ENCODE measurements around the gene GPX4. TPM values are rescaled to one million over a fixed set of nuclear protein-coding genes. Genes with fewer than 3 reads are reported as not detected.

GPX4 gene, protein sequence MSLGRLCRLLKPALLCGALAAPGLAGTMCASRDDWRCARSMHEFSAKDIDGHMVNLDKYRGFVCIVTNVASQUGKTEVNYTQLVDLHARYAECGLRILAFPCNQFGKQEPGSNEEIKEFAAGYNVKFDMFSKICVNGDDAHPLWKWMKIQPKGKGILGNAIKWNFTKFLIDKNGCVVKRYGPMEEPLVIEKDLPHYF
- 289 and 439 TPM in 2 replicates for total RNA-seq (ENCODE audit: low replicate concordance)

DNA sequence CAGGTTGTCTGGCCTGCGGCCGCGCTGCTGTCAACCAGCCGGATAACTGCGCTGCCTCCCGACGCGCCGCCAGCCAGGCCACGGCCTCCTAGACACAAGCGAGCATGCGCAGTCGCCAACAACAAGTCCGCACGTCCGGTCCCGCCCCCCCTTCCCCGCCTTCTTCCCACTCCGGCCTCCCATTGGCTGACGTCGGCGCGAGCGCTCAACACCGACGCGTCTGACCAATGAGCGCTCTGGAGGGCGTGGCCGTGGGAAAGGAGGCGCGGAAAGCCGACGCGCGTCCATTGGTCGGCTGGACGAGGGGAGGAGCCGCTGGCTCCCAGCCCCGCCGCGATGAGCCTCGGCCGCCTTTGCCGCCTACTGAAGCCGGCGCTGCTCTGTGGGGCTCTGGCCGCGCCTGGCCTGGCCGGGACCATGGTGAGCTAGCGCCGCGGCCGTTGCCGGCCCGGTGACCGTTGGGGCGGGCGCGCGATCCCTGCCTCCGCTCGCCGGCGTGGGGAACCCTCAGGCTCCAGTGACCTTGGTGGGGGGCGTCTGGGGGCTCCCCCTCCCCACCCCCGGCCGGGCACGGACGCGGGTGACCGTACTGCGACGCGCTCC is at the start of gene GPX4:
Gene GPX4, plus strand, starts transcription at position 287 of the 603 bp plus-strand sequence. Its CDS starts 50 bp downstream, at position 337.
- H3K27me3 ChIP-seq = no peaks in the 10 kb centered on the region

DNA sequence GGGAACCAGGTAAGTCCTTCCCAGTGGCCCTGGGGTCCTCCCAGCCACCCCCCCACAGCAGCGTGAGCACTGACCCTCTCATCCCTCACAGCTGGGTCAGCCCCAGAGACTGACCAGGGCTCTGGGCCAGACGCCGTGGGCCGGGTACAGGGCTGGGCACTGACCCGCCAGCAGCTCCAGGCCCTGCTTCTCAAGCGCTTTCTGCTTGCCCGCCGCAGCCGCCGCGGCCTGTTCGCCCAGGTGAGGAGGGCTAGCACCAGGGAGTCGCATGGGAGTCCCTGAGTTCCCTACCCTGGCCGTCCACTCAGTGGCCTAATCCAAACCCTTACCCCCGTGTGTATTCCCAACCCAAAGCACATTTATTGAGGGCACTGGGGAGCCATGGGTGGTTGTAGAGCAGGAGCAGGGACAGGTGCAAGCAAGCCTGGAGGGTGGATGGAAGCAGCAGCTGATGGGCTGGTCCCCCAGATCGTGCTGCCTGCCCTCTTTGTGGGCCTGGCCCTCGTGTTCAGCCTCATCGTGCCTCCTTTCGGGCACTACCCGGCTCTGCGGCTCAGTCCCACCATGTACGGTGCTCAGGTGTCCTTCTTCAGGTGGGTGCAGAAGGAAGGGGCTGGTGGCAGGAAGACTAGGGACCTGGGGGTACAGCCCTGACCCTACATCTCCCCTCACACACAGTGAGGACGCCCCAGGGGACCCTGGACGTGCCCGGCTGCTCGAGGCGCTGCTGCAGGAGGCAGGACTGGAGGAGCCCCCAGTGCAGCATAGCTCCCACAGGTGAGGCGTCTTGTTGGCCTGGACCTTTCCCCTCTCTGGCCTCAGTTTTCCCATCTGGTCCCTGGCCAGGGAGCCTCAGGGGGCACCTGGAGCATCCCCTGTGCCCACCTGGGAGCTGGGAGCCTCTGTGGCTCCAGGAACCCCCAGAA is 49.4 kb upstream of the GPX4 start:
- Mint-ChIP-seq H3K4me1 (peaks cover 10% of the 10 kb centered on the region), H3K27ac (no peak overlapping the region), H3K36me3 (peaks cover 2% of the 10 kb centered on the region), H3K27me3 (ENCODE audit: insufficient read depth, low read depth) (peaks cover 12% of the 10 kb centered on the region), H3K4me3 (no peak overlapping the region), H3K9me3 (no peaks in the 10 kb centered on the region)
- Histone ChIP-seq H2AFZ (replicated peaks) (no peak overlapping the region), H3K4me1 (no peaks in the 10 kb centered on the region), H3K4me2 (no peak overlapping the region), H3K79me2 (ENCODE audit: low read depth) (no peaks in the 10 kb centered on the region), H3K4me3 (no peak overlapping the region), H3K9me3 (ENCODE audit: low read depth) (peaks cover 7% of the 10 kb centered on the region), H4K20me1 (ENCODE audit: low read depth) (no peaks in the 10 kb centered on the region), H3K27ac (no peak overlapping the region), H3K9ac (no peak overlapping the region), H3F3A (ENCODE audit: low read depth) (peaks cover 8% of the 10 kb centered on the region), H3K27me3 (no peaks in the 10 kb centered on the region), H3K36me3 (no peaks in the 10 kb centered on the region)
- TF ChIP-seq EZH2 (IDR thresholded peaks at IDR 0.05) = no peak
- DNase-seq (ENCODE audit: low spot score) = no peak

More for the DNA sequence above, at the start of gene GPX4:
- Mint-ChIP-seq H3K27ac (no peak within 1 kb of the TSS), H3K4me3 (peak within 1 kb of the TSS; percentile 83), H3K36me3 (no peaks in the 10 kb centered on the region), H3K27me3 (ENCODE audit: insufficient read depth, low read depth) (peaks cover 7% of the 10 kb centered on the region), H3K4me1 (peaks cover 23% of the 10 kb centered on the region), H3K9me3 (no peaks in the 10 kb centered on the region)
- Histone ChIP-seq H3K36me3 (no peaks in the 10 kb centered on the region), H3F3A (ENCODE audit: low read depth) (peaks cover 43% of the 10 kb centered on the region), H3K4me1 (peaks cover 8% of the 10 kb centered on the region), H3K4me3 (peak within 1 kb of the TSS; percentile 94), H3K9me3 (ENCODE audit: low read depth) (no peaks in the 10 kb centered on the region), H2AFZ (replicated peaks) (no peak within 1 kb of the TSS), H3K27ac (peak within 1 kb of the TSS; percentile 90), H3K4me2 (peak within 1 kb of the TSS; percentile 85), H3K9ac (peak within 1 kb of the TSS; percentile 60), H3K79me2 (ENCODE audit: low read depth) (peaks cover 16% of the 10 kb centered on the region), H4K20me1 (ENCODE audit: low read depth) (peaks cover 30% of the 10 kb centered on the region)
- TF ChIP-seq, protein P1, sequence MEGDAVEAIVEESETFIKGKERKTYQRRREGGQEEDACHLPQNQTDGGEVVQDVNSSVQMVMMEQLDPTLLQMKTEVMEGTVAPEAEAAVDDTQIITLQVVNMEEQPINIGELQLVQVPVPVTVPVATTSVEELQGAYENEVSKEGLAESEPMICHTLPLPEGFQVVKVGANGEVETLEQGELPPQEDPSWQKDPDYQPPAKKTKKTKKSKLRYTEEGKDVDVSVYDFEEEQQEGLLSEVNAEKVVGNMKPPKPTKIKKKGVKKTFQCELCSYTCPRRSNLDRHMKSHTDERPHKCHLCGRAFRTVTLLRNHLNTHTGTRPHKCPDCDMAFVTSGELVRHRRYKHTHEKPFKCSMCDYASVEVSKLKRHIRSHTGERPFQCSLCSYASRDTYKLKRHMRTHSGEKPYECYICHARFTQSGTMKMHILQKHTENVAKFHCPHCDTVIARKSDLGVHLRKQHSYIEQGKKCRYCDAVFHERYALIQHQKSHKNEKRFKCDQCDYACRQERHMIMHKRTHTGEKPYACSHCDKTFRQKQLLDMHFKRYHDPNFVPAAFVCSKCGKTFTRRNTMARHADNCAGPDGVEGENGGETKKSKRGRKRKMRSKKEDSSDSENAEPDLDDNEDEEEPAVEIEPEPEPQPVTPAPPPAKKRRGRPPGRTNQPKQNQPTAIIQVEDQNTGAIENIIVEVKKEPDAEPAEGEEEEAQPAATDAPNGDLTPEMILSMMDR (IDR thresholded peaks at IDR 0.05) = no peak
- TF ChIP-seq EZH2phosphoT487 (IDR thresholded peaks at IDR 0.05) (no peak), EZH2 (IDR thresholded peaks at IDR 0.05) (no peak)
- DNase-seq (ENCODE audit: low spot score) = peak; percentile 100

DNA sequence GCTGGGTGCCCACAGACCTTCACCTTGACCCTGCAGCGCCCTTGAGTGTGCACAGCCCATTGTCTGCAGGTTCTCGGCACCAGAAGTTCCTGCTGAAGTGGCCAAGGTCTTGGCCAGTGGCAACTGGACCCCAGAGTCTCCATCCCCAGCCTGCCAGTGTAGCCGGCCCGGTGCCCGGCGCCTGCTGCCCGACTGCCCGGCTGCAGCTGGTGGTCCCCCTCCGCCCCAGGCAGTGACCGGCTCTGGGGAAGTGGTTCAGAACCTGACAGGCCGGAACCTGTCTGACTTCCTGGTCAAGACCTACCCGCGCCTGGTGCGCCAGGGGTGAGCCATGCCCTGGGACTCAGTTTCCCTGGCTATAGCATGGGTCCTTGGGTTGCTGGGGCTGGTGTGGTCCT is 48.8 kb upstream of the GPX4 start:
- peaks cover 10% of the 10 kb centered on the region for H3K4me1 Mint-ChIP-seq
- no peaks in the 10 kb centered on the region for H4K20me1 ChIP-seq (ENCODE audit: low read depth)
- H3K27me3 Mint-ChIP-seq (ENCODE audit: insufficient read depth, low read depth) = peaks cover 12% of the 10 kb centered on the region
- H3K9ac ChIP-seq = no peak overlapping the region
- no peaks in the 10 kb centered on the region for H3K9me3 Mint-ChIP-seq
- no peak overlapping the region for H3K27ac Mint-ChIP-seq
- no peaks in the 10 kb centered on the region for H3K79me2 ChIP-seq (ENCODE audit: low read depth)
- TF ChIP-seq, protein P1 (IDR thresholded peaks at IDR 0.05) = no peak
- TF ChIP-seq EZH2 (IDR thresholded peaks at IDR 0.05) = no peak
- no peak for TF ChIP-seq EZH2phosphoT487 (IDR thresholded peaks at IDR 0.05)
- H3K4me2 ChIP-seq = no peak overlapping the region
- no peak overlapping the region for H3K27ac ChIP-seq
- peaks cover 2% of the 10 kb centered on the region for H3K36me3 Mint-ChIP-seq
- H3K27me3 ChIP-seq = no peaks in the 10 kb centered on the region
- no peaks in the 10 kb centered on the region for H3K4me1 ChIP-seq
- H3F3A ChIP-seq (ENCODE audit: low read depth) = peaks cover 8% of the 10 kb centered on the region
- no peak overlapping the region for H3K4me3 ChIP-seq
- H3K4me3 Mint-ChIP-seq = no peak overlapping the region
- no peak for DNase-seq (ENCODE audit: low spot score)
- H3K9me3 ChIP-seq (ENCODE audit: low read depth) = peaks cover 7% of the 10 kb centered on the region
- H3K36me3 ChIP-seq = no peaks in the 10 kb centered on the region
- no peak overlapping the region for H2AFZ ChIP-seq (replicated peaks)

Data from neural progenitor cell (in vitro differentiated cells).